Mesothelial cell of epicardium (in vitro differentiated cells): ENCODE measurements around the gene TFG. TPM values are rescaled to one million over a fixed set of nuclear protein-coding genes. Genes with fewer than 3 reads are reported as not detected.

ENCODE experiments used
- DNase-seq, 2 experiments: peaks; one replicate each; pipeline ENCODE4 v3.0.0; 2021; ENCODE audit warnings: low spot score in 2 of 2; ENCODE audit not compliant: unreplicated experiment in 2 of 2
- H3K27ac Mint-ChIP-seq: 2 replicates; pipeline ENCODE4 v1.8.0; 2021; ENCODE audit warnings: mixed read lengths
- H3K27me3 Mint-ChIP-seq: 2 replicates; pipeline ENCODE4 v1.8.0; 2021; ENCODE audit warnings: low read depth, mixed read lengths
- H3K36me3 Mint-ChIP-seq: 2 replicates; pipeline ENCODE4 v1.8.0; 2021; ENCODE audit warnings: mixed read lengths
- H3K4me1 Mint-ChIP-seq: 2 replicates; pipeline ENCODE4 v1.8.0; 2021; ENCODE audit warnings: mixed read lengths
- H3K4me3 Mint-ChIP-seq: 2 replicates; pipeline ENCODE4 v1.8.0; 2021; ENCODE audit warnings: mild to moderate bottlenecking, moderate library complexity, mixed read lengths
- H3K9me3 Mint-ChIP-seq: 2 replicates; pipeline ENCODE4 v1.8.0; 2021; ENCODE audit warnings: mixed read lengths
- CTCF ChIP-seq: fragments of 200-600 bp; sonication (generic); IDR thresholded peaks from one replicate; pipeline ENCODE4 v1.5.0; 2021; ENCODE audit warnings: antibody characterized with exemption; ENCODE audit not compliant: unreplicated experiment
- total RNA-seq: library from RNA; stranded (reverse); gene quantifications from 3 replicates; pipeline ENCODE4 v1.2.1, GENCODE V29; 2021

The TFG gene
- total RNA-seq, 1 donor from 2014 or later = 111 TPM

- DNase-seq = no peak
- Mint-ChIP-seq H3K4me1 (peaks cover 7% of the 10 kb centered on the region), H3K36me3 (peaks cover 63% of the 10 kb centered on the region), H3K27ac (peak overlapping the region; percentile 76), H3K27me3 (no peaks in the 10 kb centered on the region), H3K9me3 (peaks cover 13% of the 10 kb centered on the region), H3K4me3 (no peak overlapping the region)
- no peak for TF ChIP-seq CTCF
Observed at GRCh38 chr3:100719136-100719535, 9.8 kb downstream of the TFG start.

- Mint-ChIP-seq H3K4me3 (no peak overlapping the region), H3K27ac (no peak overlapping the region), H3K27me3 (no peaks in the 10 kb centered on the region), H3K4me1 (peaks cover 5% of the 10 kb centered on the region), H3K36me3 (peaks cover 61% of the 10 kb centered on the region), H3K9me3 (peaks cover 13% of the 10 kb centered on the region)
- no peak for DNase-seq
- no peak for TF ChIP-seq CTCF
Observed at GRCh38 chr3:100720426-100720825, 11.1 kb downstream of the TFG start.

DNA sequence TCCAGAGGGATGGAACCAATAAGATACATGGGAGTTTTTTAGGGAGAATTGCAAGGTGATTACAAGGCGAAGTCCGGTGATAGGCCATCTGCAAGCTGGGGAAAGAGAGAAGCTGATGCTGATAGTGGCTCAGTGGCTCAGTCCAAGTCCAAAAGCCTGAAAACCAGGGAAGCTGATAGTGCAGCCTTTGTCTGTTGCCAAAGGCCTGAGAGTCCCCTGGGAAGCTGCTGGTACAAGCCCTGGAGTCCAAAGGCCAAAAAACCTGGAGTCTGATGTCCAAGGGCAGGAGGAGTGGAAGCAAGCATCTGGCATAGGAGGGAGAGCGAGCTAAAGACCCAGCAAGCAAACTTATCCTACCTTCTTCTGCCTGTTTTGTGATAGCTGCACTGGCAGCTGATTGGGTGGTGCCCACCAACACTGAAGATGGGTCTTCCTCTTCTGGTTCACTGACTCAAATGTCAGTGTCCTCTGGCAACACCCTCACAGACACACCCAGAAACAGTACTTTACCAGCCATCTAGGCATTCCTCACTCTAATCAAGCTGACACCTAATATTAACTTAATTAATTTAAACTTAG is 16.7 kb downstream of the TFG start:
- Mint-ChIP-seq H3K9me3 (no peaks in the 10 kb centered on the region), H3K4me3 (no peak overlapping the region), H3K27me3 (no peaks in the 10 kb centered on the region), H3K27ac (no peak overlapping the region), H3K36me3 (peaks cover 53% of the 10 kb centered on the region), H3K4me1 (no peaks in the 10 kb centered on the region)
- TF ChIP-seq CTCF = no peak
- no peak for DNase-seq

DNA sequence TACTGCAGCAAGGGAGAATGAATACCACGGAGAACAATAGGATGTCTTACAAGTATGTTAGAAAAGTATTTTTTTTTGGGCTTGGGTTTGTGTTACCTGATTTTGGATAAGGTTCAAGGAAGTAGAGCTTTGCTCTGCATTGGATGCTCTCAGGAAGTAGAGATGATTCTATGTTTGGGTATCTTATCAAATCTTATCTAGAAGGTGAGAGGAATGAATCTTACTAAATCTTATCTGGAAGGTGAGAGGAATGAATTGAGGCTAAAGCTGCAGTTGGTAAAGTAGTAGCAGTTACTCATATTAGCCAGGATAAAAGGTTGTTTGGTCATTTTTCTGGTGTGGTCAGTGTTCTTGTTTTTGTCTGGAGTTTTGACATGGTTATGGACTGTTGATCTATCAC is 17.4 kb downstream of the TFG start:
- Mint-ChIP-seq H3K4me3 (no peak overlapping the region), H3K9me3 (no peaks in the 10 kb centered on the region), H3K36me3 (peaks cover 46% of the 10 kb centered on the region), H3K4me1 (no peaks in the 10 kb centered on the region), H3K27ac (no peak overlapping the region), H3K27me3 (no peaks in the 10 kb centered on the region)
- TF ChIP-seq CTCF = no peak
- no peak for DNase-seq

DNA sequence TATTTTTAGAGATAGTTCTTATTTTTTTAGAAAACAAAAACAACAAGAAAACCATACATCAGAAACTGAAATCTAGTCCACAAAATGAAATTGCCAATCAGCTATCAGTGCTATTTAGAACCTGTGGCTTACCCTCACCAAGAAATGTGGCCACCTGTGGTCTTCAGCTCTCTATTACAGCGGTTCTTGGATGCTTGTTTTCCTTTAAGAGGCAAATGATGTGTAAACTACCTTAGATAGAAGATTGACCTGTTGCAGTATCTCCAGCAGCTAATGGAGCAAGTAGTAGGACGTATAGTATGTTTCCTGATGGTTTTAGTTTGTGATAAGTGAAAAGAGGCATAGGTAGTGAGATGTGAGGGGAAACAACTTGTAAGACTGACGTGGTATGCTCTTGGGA is 21.2 kb downstream of the TFG start:
- DNase-seq = no peak
- H3K9me3 Mint-ChIP-seq = no peaks in the 10 kb centered on the region
- H3K36me3 Mint-ChIP-seq = peaks cover 33% of the 10 kb centered on the region
- peaks cover 15% of the 10 kb centered on the region for H3K4me1 Mint-ChIP-seq
- H3K27me3 Mint-ChIP-seq = no peaks in the 10 kb centered on the region
- no peak overlapping the region for H3K4me3 Mint-ChIP-seq
- H3K27ac Mint-ChIP-seq = peak overlapping the region; percentile 32
- no peak for TF ChIP-seq CTCF

DNA sequence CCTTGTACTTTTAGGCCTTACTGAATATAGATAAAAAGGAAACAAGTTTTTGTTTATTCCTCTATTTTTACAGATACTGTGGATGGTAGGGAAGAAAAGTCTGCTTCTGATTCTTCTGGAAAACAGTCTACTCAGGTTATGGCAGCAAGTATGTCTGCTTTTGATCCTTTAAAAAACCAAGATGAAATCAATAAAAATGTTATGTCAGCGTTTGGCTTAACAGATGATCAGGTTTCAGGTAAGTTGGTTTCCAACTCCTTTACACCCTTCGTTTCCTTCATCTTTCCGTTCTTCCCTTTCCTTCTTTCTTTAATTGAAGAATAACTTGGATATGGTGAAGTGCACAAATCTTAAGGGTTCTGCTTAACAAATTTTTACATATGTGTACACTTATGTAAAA is 23.1 kb downstream of the TFG start:
- no peak overlapping the region for H3K4me3 Mint-ChIP-seq
- no peak overlapping the region for H3K27ac Mint-ChIP-seq
- peaks cover 15% of the 10 kb centered on the region for H3K4me1 Mint-ChIP-seq
- peaks cover 29% of the 10 kb centered on the region for H3K36me3 Mint-ChIP-seq
- TF ChIP-seq CTCF = no peak
- H3K9me3 Mint-ChIP-seq = no peaks in the 10 kb centered on the region
- no peaks in the 10 kb centered on the region for H3K27me3 Mint-ChIP-seq
- no peak for DNase-seq
